Subcutaneous abdominal adipose tissue (tissue), 5 donors: ENCODE data around the gene GNA12.
A peak's percentile ranks its signal among the peaks of the same experiment; 100 is the strongest.

Experiments
- H3K27ac ChIP-seq: one replicate; pipeline ENCODE4 v1.7.0; 2013; ENCODE audit warnings: low read depth, mild to moderate bottlenecking, inconsistent platforms, low read length, moderate library complexity
- H3K27me3 ChIP-seq, 5 donors: one replicate each; pipeline ENCODE4 v1.7.0; 2013; ENCODE audit warnings: low read length in 5 of 5, inconsistent platforms in 1 of 5; ENCODE audit not compliant: control insufficient read depth in 5 of 5, insufficient read depth in 4 of 5
- H3K36me3 ChIP-seq, 5 donors: one replicate each; pipeline ENCODE4 v1.7.0; 2013; ENCODE audit warnings: low read length in 5 of 5; ENCODE audit not compliant: control insufficient read depth in 5 of 5, insufficient read depth in 5 of 5
- H3K4me1 ChIP-seq, 5 donors: one replicate each; pipeline ENCODE4 v1.7.0; 2013; ENCODE audit warnings: low read length in 5 of 5, mild to moderate bottlenecking in 3 of 5, moderate library complexity in 1 of 5; ENCODE audit not compliant: control insufficient read depth in 5 of 5, insufficient read depth in 5 of 5
- H3K4me3 ChIP-seq, 5 donors: one replicate each; pipeline ENCODE4 v1.7.0; 2013; ENCODE audit warnings: low read length in 5 of 5, low read depth in 1 of 5
- H3K9ac ChIP-seq, 5 donors: one replicate each; pipeline ENCODE4 v1.7.0; 2013; ENCODE audit warnings: low read length in 5 of 5, mild to moderate bottlenecking in 4 of 5, moderate library complexity in 3 of 5
- H3K9me3 ChIP-seq, 5 donors: one replicate each; pipeline ENCODE4 v1.7.0; 2013; ENCODE audit warnings: low read length in 5 of 5; ENCODE audit not compliant: control insufficient read depth in 5 of 5
- donor health status: healthy.
- donor health status: healthy.
- donor health status: healthy.
- donor health status: healthy.
- donor health status: healthy.

The GNA12 gene

DNA sequence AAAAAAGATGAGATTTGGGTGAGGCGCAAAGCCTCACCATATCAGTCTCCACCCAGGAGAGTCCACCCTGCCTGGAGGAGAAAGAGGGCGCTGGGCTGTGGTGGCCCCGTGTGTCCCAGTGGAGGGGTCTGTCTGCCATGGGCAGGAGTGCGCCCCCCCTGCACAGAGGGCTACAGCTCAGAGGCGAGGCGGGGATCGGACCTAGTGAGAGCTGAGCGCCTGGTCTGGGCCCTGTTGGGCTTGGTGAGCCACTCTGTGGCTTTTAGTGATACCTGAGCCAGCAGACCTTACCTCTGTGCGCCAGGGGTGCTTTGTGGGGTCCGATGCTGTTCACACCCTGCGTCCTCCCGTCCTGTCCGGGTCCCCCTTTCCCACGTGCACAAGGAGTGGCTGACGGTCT, 25.9 kb upstream of the GNA12 start:
- Histone ChIP-seq H3K4me3 (peak overlapping the region in 1 of 5 donors; percentile 24), H3K27me3 (peaks cover under 1 to 10% (median 4%) of the 10 kb centered on the region in 5 donors), H3K27ac (no peak overlapping the region), H3K9me3 (no peaks in the 10 kb centered on the region), H3K9ac (no peak overlapping the region), H3K4me1 (peaks cover 0 to 21% (median 11%) of the 10 kb centered on the region in 5 donors), H3K36me3 (no peaks in the 10 kb centered on the region)

DNA sequence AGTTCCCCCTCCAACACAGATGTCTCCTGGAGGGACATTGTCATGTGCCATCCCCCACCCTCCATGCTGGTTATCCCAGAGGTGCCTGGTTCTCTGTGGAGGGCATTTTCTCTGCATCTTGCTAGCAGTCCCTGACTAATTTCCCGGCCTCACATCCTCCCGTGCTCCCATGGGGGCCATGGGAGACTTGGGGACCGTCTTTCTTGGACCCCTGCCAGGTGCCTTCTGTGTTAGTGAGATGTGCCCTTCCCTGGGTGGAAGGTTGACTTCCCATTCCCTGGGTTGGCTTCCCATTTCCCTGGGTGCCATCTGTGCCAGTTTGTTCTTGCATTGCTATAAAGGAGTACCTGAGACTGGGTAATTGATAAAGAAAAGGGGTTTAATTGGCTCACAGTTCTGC, 22.5 kb upstream of the GNA12 start:
- Histone ChIP-seq H3K36me3 (peaks cover 0 to 2% (median 0%) of the 10 kb centered on the region in 5 donors), H3K4me3 (no peak overlapping the region), H3K27me3 (peaks cover 0 to 9% (median 3%) of the 10 kb centered on the region in 5 donors), H3K27ac (no peak overlapping the region), H3K9ac (no peak overlapping the region), H3K9me3 (no peaks in the 10 kb centered on the region), H3K4me1 (peaks cover 11 to 41% (median 38%) of the 10 kb centered on the region in 5 donors)

DNA sequence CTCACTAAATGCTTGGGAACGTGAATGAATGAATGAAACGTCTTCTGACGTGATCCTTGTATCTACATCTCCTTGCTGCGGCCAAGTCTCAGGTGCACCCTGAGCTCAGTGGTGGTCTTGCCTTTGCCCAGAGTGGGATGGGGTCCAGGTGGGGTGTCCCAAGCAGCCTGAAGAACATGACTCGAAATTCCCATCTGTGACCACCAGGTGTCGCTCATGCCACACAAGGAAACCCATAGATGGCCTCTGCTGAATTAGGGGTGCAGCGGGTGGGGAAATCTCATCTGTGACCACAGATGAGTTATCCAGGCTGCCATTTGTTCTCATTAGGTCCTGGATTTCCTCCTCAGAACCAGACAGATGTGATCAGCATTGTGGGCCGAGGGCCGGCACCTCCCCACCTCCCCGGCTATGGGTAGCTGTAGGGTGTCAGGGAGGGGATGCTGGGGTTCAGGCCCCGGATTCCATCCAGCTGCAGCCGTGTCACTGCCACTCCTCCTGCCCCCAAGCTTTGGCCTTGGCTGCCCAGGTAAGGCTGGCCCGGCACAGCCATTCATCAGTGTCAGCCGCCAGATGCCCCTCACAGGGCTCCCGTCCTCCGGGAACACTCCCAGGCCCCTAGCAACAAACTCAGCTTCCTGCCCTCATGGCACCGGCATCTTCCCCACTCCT, 21.0 kb upstream of the GNA12 start:
- peaks cover 11 to 31% (median 27%) of the 10 kb centered on the region in 5 donors for H3K4me1 ChIP-seq
- H3K4me3 ChIP-seq, result no peak overlapping the region
- H3K27ac ChIP-seq, result no peak overlapping the region
- no peak overlapping the region for H3K9ac ChIP-seq
- no peaks in the 10 kb centered on the region for H3K9me3 ChIP-seq
- H3K27me3 ChIP-seq, result peaks cover 0 to 2% (median 0%) of the 10 kb centered on the region in 5 donors
- H3K36me3 ChIP-seq, result peaks cover 0 to 2% (median 0%) of the 10 kb centered on the region in 5 donors

DNA sequence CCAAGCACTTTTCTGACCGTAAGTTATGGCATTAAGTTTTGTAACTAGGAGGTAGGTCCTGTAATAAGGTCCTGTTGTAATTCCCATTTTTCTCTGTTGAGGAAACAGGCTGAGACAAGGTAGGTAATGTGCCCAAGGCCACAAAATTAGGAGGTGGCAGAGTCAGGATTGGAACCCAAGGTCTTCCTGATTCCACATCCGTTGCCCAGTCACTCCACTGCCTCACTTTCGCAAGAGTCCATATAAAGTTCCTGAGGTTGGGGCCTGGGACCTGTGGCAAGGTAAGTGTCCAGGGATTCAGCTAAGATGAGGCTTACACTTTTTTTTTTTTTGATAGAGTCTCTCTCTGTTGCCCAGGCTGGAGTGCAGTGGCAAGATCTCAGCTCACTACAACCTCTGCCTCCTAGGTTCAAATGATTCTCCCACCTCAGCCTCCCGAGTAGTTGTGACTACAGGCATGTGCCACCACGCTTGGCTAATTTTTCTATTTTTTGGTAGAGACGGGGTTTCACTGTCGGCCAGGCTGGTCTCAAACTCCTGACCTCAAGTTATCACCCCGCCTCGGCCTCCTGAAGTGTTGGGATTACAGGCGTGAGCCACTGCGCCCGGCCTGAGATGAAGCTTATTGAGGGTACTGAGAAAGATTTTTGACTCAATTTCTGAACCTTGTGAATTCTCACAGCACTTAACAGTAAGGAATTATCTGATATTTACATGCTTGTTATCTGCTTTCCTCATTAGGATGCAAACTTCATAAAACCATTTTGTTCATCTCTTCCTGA, 20.3 kb upstream of the GNA12 start:
- peaks cover 10 to 29% (median 25%) of the 10 kb centered on the region in 5 donors for H3K4me1 ChIP-seq
- H3K27me3 ChIP-seq, result peaks cover 0 to 2% (median 0%) of the 10 kb centered on the region in 5 donors
- peak overlapping the region; percentile 92 for H3K27ac ChIP-seq
- peak overlapping the region; percentile 53 to 89 (median 70) for H3K9ac ChIP-seq
- H3K4me3 ChIP-seq, result peak overlapping the region in 4 of 5 donors; percentile 14 to 54 (median 47)
- H3K9me3 ChIP-seq, result no peaks in the 10 kb centered on the region
- peaks cover 0 to 2% (median 0%) of the 10 kb centered on the region in 5 donors for H3K36me3 ChIP-seq

DNA sequence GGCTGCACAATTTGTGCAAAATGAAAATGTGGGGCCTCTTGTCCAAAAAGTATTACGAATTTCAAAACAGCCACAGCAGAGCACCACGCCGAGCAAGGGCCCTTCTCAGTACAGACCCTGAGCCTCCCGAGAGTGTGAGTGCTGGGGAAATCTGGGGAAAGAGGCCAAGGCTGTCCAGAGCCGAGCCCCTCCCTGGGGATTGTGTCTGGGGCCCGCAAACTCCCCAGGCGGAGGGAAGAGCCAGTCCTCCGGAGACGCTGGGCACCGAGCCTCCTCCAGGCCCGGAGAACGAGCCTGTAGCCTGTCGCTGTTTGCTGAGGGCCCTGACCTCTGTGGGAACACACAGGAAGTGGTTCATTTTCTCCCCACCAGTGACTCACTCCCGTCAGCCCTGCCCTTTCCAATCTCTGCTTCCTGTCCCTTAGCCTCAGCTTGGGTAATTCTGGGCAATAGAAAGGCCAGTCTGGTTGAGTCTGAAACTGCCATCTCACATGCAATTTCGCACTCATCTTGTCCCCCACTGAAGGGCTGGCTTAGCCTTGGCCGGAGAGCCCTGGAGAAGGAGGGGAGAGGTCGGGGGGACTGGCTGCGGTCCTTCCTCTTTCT, 19.5 kb upstream of the GNA12 start:
- Histone ChIP-seq H3K27ac (peak overlapping the region; percentile 92), H3K36me3 (peaks cover 0 to 2% (median 0%) of the 10 kb centered on the region in 5 donors), H3K4me3 (peak overlapping the region; percentile 14 to 54 (median 41)), H3K27me3 (peaks cover 0 to 2% (median 0%) of the 10 kb centered on the region in 5 donors), H3K9me3 (no peaks in the 10 kb centered on the region), H3K9ac (peak overlapping the region; percentile 53 to 89 (median 70)), H3K4me1 (peaks cover 9 to 29% (median 25%) of the 10 kb centered on the region in 5 donors)

DNA sequence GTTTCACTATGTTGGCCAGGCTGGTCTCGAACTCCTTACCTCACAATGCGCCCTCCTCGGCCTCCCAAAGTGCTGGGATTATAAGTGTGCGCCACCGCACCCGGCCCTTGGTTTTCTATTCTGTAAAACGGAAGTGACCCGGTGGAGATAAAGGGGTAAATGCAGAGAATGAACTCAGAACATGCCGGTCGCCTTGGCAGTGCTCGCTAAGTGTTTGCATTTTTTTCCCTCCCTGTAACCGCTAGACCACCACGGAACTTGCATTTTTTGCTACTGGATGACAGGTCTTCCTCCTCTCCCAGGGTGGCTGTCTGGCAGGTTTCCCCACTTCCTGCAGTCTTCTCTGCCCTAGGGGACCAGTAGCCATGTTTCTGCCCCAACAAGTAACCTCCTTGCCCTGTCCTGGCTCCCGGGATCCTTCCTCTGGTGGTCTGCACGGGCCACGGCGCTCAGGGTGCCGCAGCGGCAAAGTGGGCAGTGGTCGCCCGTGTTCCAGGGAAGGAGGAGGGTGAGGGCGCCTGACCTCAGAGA, 18.8 kb upstream of the GNA12 start:
- peak overlapping the region; percentile 92 for H3K27ac ChIP-seq
- H3K4me3 ChIP-seq, result peak overlapping the region; percentile 14 to 53 (median 41)
- peaks cover 0 to 2% (median 0%) of the 10 kb centered on the region in 5 donors for H3K27me3 ChIP-seq
- no peaks in the 10 kb centered on the region for H3K9me3 ChIP-seq
- H3K36me3 ChIP-seq, result peaks cover 0 to 2% (median 0%) of the 10 kb centered on the region in 5 donors
- peak overlapping the region; percentile 53 to 89 (median 70) for H3K9ac ChIP-seq
- peaks cover 9 to 29% (median 25%) of the 10 kb centered on the region in 5 donors for H3K4me1 ChIP-seq

DNA sequence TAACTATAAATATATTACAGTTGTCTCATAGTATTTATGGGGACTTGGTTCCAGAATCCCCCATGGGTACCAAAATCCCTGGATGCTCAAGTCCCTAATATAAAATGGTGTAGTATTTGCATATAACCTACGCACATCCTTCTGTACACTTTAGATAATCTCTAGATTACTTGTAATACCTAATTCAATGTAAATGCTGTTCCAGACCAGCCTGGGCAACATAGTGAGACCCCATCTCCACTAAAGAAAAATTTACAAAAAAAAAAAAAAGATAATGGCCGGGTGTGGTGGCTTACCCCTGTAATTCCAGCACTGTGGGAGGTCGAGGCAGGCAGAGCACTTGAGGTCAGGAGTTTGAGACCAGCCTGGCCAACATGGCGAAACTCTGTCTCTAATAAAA, 17.4 kb upstream of the GNA12 start:
- no peak overlapping the region for H3K27ac ChIP-seq
- H3K4me1 ChIP-seq, result peaks cover 9 to 29% (median 25%) of the 10 kb centered on the region in 5 donors
- peaks cover 0 to 2% (median 0%) of the 10 kb centered on the region in 5 donors for H3K36me3 ChIP-seq
- peaks cover 0 to 2% (median 0%) of the 10 kb centered on the region in 5 donors for H3K27me3 ChIP-seq
- H3K4me3 ChIP-seq, result no peak overlapping the region
- H3K9ac ChIP-seq, result no peak overlapping the region
- H3K9me3 ChIP-seq, result no peaks in the 10 kb centered on the region

DNA sequence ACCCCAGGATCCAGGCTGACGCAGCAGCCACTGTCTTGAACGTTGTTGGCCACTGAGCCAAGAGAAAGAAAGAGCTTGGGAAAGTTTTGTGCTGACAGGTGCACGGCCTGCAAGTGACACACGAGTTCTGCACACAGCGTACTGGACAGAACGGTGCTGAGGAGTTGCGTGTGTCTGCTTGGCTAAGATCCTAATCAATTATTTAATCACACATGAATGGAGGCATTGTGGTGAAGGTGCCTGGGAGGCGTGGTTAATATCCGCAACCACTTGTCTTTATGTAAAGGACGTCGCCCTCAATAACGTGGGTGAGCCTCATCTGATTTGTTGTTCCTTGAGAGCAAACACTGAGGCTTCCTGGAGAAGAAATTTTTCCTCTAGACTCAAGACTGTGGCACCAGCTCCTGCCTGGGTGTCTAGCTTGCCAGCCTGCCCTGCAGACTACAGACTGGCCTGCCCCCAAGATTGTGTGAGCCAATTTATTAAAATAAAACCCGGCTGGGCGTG, 16.6 kb upstream of the GNA12 start:
- no peaks in the 10 kb centered on the region for H3K9me3 ChIP-seq
- no peak overlapping the region for H3K27ac ChIP-seq
- H3K27me3 ChIP-seq, result peaks cover 0 to 2% (median 0%) of the 10 kb centered on the region in 5 donors
- peaks cover 9 to 29% (median 25%) of the 10 kb centered on the region in 5 donors for H3K4me1 ChIP-seq
- H3K4me3 ChIP-seq, result no peak overlapping the region
- H3K36me3 ChIP-seq, result peaks cover 0 to 2% (median 0%) of the 10 kb centered on the region in 5 donors
- no peak overlapping the region for H3K9ac ChIP-seq

DNA sequence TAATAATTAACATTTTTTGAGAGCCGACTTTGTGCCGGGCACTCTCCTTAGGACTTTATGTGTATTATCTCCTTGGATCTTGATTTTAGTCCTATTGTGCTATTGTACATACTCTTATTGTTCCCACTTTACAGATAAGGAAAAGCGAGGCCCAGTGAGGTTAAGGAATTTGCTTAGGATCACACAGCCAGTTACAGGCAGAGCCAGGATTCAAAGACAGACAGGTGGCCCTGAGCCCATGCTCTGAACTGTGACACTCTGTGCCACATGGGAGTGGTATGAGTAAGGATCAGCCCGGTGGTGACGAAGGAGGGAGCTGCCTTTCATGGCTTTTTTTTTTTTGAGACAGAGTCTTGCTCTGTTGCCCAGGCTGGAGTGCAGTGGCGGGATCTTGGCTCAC, 15.8 kb upstream of the GNA12 start:
- H3K4me1 ChIP-seq, result peaks cover 9 to 27% (median 23%) of the 10 kb centered on the region in 5 donors
- no peak overlapping the region for H3K4me3 ChIP-seq
- H3K9ac ChIP-seq, result no peak overlapping the region
- peaks cover 0 to 2% (median 0%) of the 10 kb centered on the region in 5 donors for H3K27me3 ChIP-seq
- peaks cover 0 to 2% (median 0%) of the 10 kb centered on the region in 5 donors for H3K36me3 ChIP-seq
- H3K9me3 ChIP-seq, result no peaks in the 10 kb centered on the region
- no peak overlapping the region for H3K27ac ChIP-seq
